HepG2 (cell line): ENCODE data around the gene ELANE. TPM values are rescaled to one million over a fixed set of nuclear protein-coding genes. Genes with fewer than 3 reads are reported as not detected.

Experiments used
- FIP1L1 ChIP-seq: fragments of 200-400 bp; formaldehyde crosslinking; IDR thresholded peaks from 2 replicates; pipeline ENCODE4 v1.6.1; 2018; ENCODE audit warnings: low read depth, mild to moderate bottlenecking, low read length, moderate library complexity, borderline replicate concordance; ENCODE audit not compliant: insufficient read depth
- GABPB1 ChIP-seq: IDR thresholded peaks from 2 replicates; pipeline ENCODE4 v1.6.1; 2016; ENCODE audit warnings: mild to moderate bottlenecking, missing genetic modification reagents, moderate library complexity, missing compliant biosample characterization
- HNRNPL ChIP-seq: fragments of 200-400 bp; formaldehyde crosslinking; IDR thresholded peaks from 2 replicates; pipeline ENCODE4 v1.6.1; 2017; ENCODE audit warnings: mild to moderate bottlenecking, low read depth, low read length
- HOXA9 ChIP-seq: sonication (generic); formaldehyde crosslinking; IDR thresholded peaks from 2 replicates; pipeline ENCODE4 v1.8.1; 2022; ENCODE audit warnings: missing genetic modification reagents, mild to moderate bottlenecking, moderate library complexity, borderline replicate concordance
- KDM2A ChIP-seq: sonication (generic); formaldehyde crosslinking; IDR thresholded peaks from 2 replicates; pipeline ENCODE4 v1.4.0; 2020; ENCODE audit warnings: low read depth, missing genetic modification reagents, borderline replicate concordance
- KMT2B ChIP-seq: IDR thresholded peaks from 2 replicates; pipeline ENCODE4 v1.6.1; 2016; ENCODE audit warnings: missing genetic modification reagents, missing compliant biosample characterization
- MYC ChIP-seq: sonication (generic); formaldehyde crosslinking; IDR thresholded peaks from 2 replicates; pipeline ENCODE4 v1.9.0; 2021; ENCODE audit warnings: missing genetic modification reagents, borderline replicate concordance
- POLR2A ChIP-seq, 2 experiments: IDR thresholded peaks; 2 replicates each; pipeline ENCODE4 v1.6.1; 2011; ENCODE audit warnings: low read depth in 2 of 2, low read length in 2 of 2, mild to moderate bottlenecking in 1 of 2, moderate library complexity in 1 of 2; ENCODE audit not compliant: insufficient read depth in 1 of 2
- TP53 ChIP-seq: sonication (generic); formaldehyde crosslinking; conservative IDR thresholded peaks from 2 replicates; pipeline ENCODE4 v1.4.0; 2020; ENCODE audit warnings: missing genetic modification reagents
- U2AF2 ChIP-seq: fragments of 200-400 bp; formaldehyde crosslinking; IDR thresholded peaks from 2 replicates; pipeline ENCODE4 v1.6.1; 2017; ENCODE audit warnings: low read depth, mild to moderate bottlenecking, low read length
- YY1 ChIP-seq: IDR thresholded peaks from 2 replicates; pipeline ENCODE4 v1.6.1; 2011; ENCODE audit warnings: low read length, low read depth, moderate library complexity, mild to moderate bottlenecking; ENCODE audit not compliant: insufficient read depth, insufficient replicate concordance
- ZBTB7A ChIP-seq: sonication (generic); formaldehyde crosslinking; IDR thresholded peaks from 2 replicates; pipeline ENCODE4 v1.8.0; 2022; ENCODE audit warnings: mild to moderate bottlenecking, missing genetic modification reagents
- ZC3H4 ChIP-seq: sonication (generic); formaldehyde crosslinking; IDR thresholded peaks from 2 replicates; pipeline ENCODE4 v1.4.0; 2020; ENCODE audit warnings: missing genetic modification reagents, borderline replicate concordance
- ZFY ChIP-seq: sonication (generic); formaldehyde crosslinking; IDR thresholded peaks from 2 replicates; pipeline ENCODE4 v1.4.0; 2020; ENCODE audit warnings: missing genetic modification reagents
- ZMAT3 ChIP-seq: sonication (generic); formaldehyde crosslinking; conservative IDR thresholded peaks from 2 replicates; pipeline ENCODE4 v1.7.0; 2021; ENCODE audit warnings: missing genetic modification reagents
- ZNF160 ChIP-seq: sonication (generic); formaldehyde crosslinking; IDR thresholded peaks from 2 replicates; pipeline ENCODE4 v1.8.0; 2022; ENCODE audit warnings: mild to moderate bottlenecking, inconsistent platforms, missing genetic modification reagents
- ZNF431 ChIP-seq: sonication (generic); formaldehyde crosslinking; IDR thresholded peaks from 2 replicates; pipeline ENCODE4 v1.9.0; 2022; ENCODE audit warnings: missing genetic modification reagents, low read depth, mild to moderate bottlenecking, borderline replicate concordance
- ZNF510 ChIP-seq: sonication (generic); formaldehyde crosslinking; IDR thresholded peaks from 2 replicates; pipeline ENCODE4 v1.4.0; 2020; ENCODE audit warnings: low read depth, mild to moderate bottlenecking, missing genetic modification reagents
- ZNF549 ChIP-seq: sonication (generic); formaldehyde crosslinking; IDR thresholded peaks from 2 replicates; pipeline ENCODE4 v1.5.0; 2020; ENCODE audit warnings: missing genetic modification reagents
- ZNF562 ChIP-seq: sonication (generic); formaldehyde crosslinking; IDR thresholded peaks from 2 replicates; pipeline ENCODE4 v1.8.0; 2022; ENCODE audit warnings: missing genetic modification reagents, borderline replicate concordance
- ZNF839 ChIP-seq: sonication (generic); formaldehyde crosslinking; IDR thresholded peaks from 2 replicates; pipeline ENCODE4 v1.4.0; 2020; ENCODE audit warnings: missing genetic modification reagents, mild to moderate bottlenecking, borderline replicate concordance
- ZSCAN9 ChIP-seq: IDR thresholded peaks from 2 replicates; pipeline ENCODE4 v1.6.1; 2016; ENCODE audit warnings: borderline replicate concordance
- polyA plus RNA-seq, 8 experiments: library from polyadenylated mRNA; depleted of rRNA in 3 of 8; stranded (reverse) in 7 of 8; unstranded in 1 of 8; fragments of >200 nt; fragmentation: Illumina TruSeq in 4 of 8; extraction: Trizol in 4 of 8; gene quantifications; 2 replicates each; pipeline versions ENCODE4 v1.2.1 to v1.2.3, GENCODE V29; 2011 to 2016; ENCODE audit warnings: low read depth in 4 of 8, missing spikeins in 1 of 8, mixed read lengths in 1 of 8; ENCODE audit not compliant: insufficient read depth in 1 of 8
- total RNA-seq, 5 experiments: library from RNA; depleted of rRNA; stranded (reverse); fragments of >200 nt; fragmentation: Illumina TruSeq; extraction: Trizol; gene quantifications; 2 replicates each; pipeline ENCODE4 v1.2.3, GENCODE V29; 2016; ENCODE audit warnings: low read depth in 1 of 5
- TF ChIP-seq, protein P1 (sequence below): sonication (generic); formaldehyde crosslinking; IDR thresholded peaks from 2 replicates; pipeline ENCODE4 v1.8.0; 2022; ENCODE audit warnings: mild to moderate bottlenecking, missing genetic modification reagents
- TF ChIP-seq, protein P2 (sequence below): sonication (generic); formaldehyde crosslinking; IDR thresholded peaks from 2 replicates; pipeline ENCODE4 v1.4.0; 2020; ENCODE audit warnings: mild to moderate bottlenecking, missing genetic modification reagents
- TF ChIP-seq, protein P3 (sequence below): sonication (generic); formaldehyde crosslinking; IDR thresholded peaks from 2 replicates; pipeline ENCODE4 v1.4.0; 2020; ENCODE audit warnings: missing genetic modification reagents
- TF ChIP-seq, protein P4 (sequence below): sonication (generic); formaldehyde crosslinking; IDR thresholded peaks from 2 replicates; pipeline ENCODE4 v1.5.1; 2020; ENCODE audit warnings: missing genetic modification reagents, mild to moderate bottlenecking, borderline replicate concordance

Gene ELANE
- total and polyA plus RNA-seq, 2 of the 13 experiments (the other 11 are each of a cell fraction or from before 2014, with no cell fraction given): not detected

DNA sequence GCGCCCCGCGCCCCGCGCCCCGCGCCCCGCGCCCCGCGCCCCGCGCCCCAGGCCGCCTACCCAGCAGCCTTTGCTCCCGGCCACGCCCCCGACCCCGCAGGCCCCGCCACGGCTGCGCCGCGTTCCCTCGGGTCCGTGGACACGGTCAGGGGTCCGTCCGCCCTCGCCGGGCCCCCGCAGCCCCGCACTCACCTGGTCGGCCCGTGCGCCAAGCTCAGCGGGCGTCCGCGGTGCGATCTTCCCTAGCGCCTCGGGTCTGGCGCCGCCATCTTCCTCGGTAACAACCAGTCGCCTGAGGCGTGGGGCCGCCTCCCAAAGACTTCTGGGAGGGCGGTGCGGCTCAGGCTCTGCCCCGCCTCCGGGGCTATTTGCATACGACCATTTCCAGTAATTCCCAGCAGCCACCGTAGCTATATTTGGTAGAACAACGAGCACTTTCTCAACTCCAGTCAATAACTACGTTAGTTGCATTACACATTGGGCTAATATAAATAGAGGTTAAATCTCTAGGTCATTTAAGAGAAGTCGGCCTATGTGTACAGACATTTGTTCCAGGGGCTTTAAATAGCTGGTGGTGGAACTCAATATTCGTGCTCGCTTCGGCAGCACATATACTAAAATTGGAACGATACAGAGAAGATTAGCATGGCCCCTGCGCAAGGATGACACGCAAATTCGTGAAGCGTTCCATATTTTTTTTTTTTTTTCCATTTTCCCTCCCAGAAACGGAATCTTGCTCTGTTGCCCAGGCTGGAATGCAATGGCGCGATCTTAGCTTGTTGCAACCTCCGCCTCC is 41.0 kb downstream of the ELANE start, which contains the start of the genes MED16 and RNU6-9 (continued):
- TF ChIP-seq U2AF2 (no peak), ZNF839 (CRISPR knock-in tag) (no peak), YY1 (peak; percentile 95), ZNF562 (CRISPR knock-in tag) (no peak), ZC3H4 (CRISPR knock-in tag) (no peak), POLR2A (IDR thresholded peaks at IDR 0.05; ENCODE audit: insufficient read depth in 1 of 2, low read depth in 2 of 2, low read length in 2 of 2) (peak; percentile 78 to 84), ZNF549 (CRISPR knock-in tag) (no peak), HNRNPL (no peak), FIP1L1 (no peak), HOXA9 (0 out of 2 replicates have a peak, but pooled peaks have one; percentile 74), ZFY (CRISPR knock-in tag) (peak; percentile 96), MYC (peak; percentile 72), ZSCAN9 (no peak), GABPB1 (CRISPR knock-in tag) (peak; percentile 58), ZMAT3 (peak; percentile 33), KMT2B (CRISPR knock-in tag) (0 out of 2 replicates have a peak, but pooled peaks have one; percentile 26), TP53 (CRISPR knock-in tag) (0 out of 2 replicates have a peak, but pooled peaks have one; percentile 46), ZNF510 (no peak), KDM2A (CRISPR knock-in tag) (peak; percentile 65; the same call in 1 of the 2 replicates), ZBTB7A (no peak; the same call in 1 of the 2 replicates), ZNF160 (CRISPR knock-in tag) (0 out of 2 replicates have a peak, but pooled peaks have one; percentile 26), ZNF431 (CRISPR knock-in tag) (0 out of 2 replicates have a peak, but pooled peaks have one; percentile 75)
- TF ChIP-seq, protein P1, sequence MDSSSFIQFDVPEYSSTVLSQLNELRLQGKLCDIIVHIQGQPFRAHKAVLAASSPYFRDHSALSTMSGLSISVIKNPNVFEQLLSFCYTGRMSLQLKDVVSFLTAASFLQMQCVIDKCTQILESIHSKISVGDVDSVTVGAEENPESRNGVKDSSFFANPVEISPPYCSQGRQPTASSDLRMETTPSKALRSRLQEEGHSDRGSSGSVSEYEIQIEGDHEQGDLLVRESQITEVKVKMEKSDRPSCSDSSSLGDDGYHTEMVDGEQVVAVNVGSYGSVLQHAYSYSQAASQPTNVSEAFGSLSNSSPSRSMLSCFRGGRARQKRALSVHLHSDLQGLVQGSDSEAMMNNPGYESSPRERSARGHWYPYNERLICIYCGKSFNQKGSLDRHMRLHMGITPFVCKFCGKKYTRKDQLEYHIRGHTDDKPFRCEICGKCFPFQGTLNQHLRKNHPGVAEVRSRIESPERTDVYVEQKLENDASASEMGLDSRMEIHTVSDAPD (CRISPR knock-in tag): no peak
- TF ChIP-seq, protein P2, sequence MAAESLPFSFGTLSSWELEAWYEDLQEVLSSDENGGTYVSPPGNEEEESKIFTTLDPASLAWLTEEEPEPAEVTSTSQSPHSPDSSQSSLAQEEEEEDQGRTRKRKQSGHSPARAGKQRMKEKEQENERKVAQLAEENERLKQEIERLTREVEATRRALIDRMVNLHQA (CRISPR knock-in tag): no peak
- TF ChIP-seq, protein P3, sequence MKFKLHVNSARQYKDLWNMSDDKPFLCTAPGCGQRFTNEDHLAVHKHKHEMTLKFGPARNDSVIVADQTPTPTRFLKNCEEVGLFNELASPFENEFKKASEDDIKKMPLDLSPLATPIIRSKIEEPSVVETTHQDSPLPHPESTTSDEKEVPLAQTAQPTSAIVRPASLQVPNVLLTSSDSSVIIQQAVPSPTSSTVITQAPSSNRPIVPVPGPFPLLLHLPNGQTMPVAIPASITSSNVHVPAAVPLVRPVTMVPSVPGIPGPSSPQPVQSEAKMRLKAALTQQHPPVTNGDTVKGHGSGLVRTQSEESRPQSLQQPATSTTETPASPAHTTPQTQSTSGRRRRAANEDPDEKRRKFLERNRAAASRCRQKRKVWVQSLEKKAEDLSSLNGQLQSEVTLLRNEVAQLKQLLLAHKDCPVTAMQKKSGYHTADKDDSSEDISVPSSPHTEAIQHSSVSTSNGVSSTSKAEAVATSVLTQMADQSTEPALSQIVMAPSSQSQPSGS: 0 out of 2 replicates have a peak, but pooled peaks have one; percentile 65
- TF ChIP-seq, protein P4, sequence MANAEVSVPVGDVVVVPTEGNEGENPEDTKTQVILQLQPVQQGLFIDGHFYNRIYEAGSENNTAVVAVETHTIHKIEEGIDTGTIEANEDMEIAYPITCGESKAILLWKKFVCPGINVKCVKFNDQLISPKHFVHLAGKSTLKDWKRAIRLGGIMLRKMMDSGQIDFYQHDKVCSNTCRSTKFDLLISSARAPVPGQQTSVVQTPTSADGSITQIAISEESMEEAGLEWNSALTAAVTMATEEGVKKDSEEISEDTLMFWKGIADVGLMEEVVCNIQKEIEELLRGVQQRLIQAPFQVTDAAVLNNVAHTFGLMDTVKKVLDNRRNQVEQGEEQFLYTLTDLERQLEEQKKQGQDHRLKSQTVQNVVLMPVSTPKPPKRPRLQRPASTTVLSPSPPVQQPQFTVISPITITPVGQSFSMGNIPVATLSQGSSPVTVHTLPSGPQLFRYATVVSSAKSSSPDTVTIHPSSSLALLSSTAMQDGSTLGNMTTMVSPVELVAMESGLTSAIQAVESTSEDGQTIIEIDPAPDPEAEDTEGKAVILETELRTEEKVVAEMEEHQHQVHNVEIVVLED (CRISPR knock-in tag): peak; percentile 28; the same call in 1 of the 2 replicates
